ENCODE data around the gene B3GNT5.

- no peak for TF ChIP-seq EZH2 (IDR thresholded peaks at IDR 0.05)
- TF ChIP-seq FOXP2 (optimal IDR thresholded peaks at IDR 0.05; ENCODE audit: control extremely low read depth, extremely low read length, insufficient read depth) = no peak
These were observed 26.3 kb downstream of the B3GNT5 start for GRCh38 chr3:183279371-183279770.

Data from SK-N-MC (cell line).